Activated naive CD4-positive, alpha-beta T cell (primary cell): Measurements from ENCODE around the gene PIGX.
"Not testable (repeated sequence)": the region's sequence is repeated elsewhere in the genome, so short reads cannot be mapped to it uniquely, and the experiment has no call there.

ENCODE experiments used
- DNase-seq, 4 experiments: peaks; one replicate each; lab custom pipeline; 2025; lab: John Stamatoyannopoulos, UW

The PIGX gene

DNA sequence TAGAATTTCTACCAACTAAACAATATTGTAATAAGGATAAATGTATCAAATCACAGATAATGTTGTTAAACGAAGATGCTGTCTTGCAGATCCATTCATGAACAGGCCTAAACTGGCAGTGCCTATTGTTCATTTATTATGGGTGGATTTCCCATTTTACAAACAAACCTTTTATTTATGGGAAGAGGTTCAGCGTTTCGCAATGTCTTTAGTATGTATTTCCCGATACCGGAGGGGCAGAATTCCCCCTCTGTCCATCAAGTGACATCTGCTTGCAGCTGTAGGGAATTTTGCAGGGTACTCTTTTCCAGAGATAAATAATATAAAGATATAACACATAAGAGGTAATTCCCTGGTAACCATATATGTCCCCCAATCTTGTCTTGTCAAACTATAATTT lies 5.8 kb upstream of the PIGX start:
- DNase-seq, result no peak

DNA sequence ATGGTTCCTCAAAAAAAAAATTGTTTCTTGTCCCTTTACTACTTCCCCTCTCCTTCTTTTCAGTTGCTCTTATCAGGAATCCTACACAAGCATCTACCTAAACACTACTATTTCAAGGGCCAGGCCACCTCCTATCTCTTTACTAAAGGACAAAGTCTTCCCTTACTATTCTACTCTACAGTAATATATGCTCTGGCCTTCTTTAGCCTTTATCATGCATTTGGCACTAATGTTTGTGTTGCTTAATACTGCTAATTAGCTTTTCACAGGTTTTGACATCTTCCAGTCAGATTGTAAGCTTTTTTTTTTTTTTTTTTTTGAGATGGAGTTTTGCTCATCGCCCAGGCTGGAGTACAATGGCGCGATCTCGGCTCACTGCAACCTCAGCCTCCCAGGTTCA lies 5.4 kb upstream of the PIGX start:
- no peak for DNase-seq

DNA sequence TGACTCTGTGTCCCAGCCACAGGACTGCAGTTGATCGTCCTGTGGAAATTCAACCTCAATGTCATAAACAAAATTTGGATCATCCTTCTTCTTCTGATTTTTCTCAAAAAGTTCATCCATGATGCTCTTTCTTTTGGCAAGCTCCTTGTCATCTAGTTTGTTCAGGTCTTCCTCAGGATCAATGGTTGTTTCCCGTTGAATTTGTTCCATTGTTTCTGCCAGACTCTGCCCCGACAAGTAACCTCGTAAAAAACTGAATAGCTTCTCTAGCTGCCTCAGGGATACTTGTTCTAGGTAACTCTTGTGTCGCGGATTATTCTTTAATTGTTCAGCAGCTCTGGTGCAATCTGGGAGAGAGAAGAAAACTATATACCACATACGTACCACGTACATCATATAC lies 4.6 kb upstream of the PIGX start:
- no peak for DNase-seq

DNA sequence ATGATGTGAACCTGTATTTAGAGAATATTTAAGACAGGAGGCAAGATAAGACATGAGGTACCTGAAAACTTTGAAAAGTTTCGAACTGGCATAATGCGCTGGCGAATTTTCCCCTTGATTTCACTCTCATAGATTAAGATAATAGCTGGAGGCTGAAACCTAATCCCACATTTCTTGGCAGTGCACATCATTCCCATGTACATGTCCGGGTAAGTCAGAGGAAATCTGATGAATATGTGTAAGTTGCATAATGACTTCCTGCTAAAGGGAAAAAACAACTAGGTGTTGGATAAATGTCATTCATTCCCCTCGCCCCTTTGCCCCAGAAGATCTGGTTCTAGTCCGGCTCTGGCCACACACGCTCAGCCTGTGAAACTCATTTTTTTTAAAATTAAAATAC lies 3.7 kb upstream of the PIGX start:
- no peak for DNase-seq

DNA sequence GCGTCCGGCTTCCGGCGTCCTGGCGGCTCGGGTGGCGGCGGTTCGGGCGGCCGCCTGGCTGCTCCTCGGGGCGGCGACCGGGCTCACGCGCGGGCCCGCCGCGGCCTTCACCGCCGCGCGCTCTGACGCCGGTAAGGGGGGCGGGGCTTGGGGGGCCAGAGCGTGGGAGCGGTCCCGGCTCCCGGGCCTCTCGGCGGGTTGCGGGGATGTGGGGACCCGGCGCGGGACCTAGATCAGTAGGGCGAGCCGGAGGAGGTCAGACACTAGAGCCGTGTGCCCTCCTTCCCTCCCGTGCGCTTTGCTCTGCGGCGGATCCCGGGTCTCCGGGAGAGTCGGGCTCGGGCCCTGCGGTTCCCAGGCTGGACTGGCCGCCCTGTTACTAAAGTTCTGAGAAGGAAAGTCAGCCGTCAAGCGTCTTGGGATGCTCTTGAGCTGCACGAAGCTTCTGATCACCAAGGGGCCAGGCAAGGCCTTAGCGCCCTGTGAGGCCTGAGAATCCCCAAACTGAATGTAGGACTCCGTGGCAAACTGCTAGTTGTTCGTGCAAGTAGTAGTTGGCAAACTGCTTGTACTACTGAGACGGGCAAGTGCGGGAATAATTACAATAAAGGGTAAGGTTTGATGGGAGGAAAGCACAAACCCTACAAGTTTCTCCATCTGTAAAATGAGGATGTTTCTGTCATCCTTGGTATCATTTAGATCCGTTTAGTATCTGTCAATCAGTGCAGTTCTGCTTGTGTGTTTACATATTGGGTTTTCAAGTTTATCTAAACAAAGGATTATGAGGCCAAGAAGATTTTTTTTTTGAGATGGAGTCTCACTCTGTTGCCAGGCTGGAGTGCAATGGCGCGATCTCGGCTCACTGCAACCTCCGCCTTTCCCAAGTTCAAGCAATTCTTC lies 587 bp downstream of the PIGX start:
- DNase-seq, result peak in 3 of 4 experiments; percentile 47 to 70 (median 47)

DNA sequence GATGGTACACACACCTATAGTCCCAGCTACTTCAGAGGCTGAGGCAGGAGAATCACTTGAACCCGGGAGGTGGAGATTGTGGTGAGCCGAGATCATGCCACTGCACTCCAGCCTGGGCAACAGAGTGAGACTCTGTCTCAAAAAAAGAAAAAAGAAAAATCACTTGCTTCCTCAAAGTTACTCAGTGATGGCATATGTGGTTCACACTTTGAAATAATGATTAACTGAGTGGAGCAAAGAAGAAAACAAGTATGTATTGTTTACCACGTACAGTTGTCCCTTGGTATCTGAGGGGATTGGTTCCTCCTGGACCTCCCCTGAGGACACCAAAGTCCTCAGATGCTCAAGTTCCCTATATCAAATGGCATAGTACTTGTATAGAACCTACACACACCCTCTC lies 5.0 kb downstream of the PIGX start:
- not testable (repeated sequence) for DNase-seq

DNA sequence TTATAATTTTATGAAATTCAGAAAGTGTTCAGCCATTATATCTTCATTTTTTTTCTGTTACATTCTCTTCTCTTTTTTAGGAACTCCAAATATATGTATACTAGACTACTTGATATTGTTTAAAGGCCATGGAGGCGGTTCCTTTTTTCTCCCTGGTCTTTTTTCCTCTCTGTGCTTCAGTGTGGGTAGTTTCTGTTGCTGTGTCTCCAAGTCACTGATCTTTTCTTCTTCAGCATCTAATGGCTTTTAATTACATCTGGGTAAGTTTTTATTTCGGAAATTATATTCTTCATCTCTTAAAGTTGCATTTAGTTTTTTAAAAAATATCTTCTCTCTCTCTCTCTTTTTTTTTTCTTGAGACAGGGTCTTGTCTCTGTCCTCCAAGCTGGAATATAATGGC lies 8.9 kb downstream of the PIGX start:
- DNase-seq, result no peak

DNA sequence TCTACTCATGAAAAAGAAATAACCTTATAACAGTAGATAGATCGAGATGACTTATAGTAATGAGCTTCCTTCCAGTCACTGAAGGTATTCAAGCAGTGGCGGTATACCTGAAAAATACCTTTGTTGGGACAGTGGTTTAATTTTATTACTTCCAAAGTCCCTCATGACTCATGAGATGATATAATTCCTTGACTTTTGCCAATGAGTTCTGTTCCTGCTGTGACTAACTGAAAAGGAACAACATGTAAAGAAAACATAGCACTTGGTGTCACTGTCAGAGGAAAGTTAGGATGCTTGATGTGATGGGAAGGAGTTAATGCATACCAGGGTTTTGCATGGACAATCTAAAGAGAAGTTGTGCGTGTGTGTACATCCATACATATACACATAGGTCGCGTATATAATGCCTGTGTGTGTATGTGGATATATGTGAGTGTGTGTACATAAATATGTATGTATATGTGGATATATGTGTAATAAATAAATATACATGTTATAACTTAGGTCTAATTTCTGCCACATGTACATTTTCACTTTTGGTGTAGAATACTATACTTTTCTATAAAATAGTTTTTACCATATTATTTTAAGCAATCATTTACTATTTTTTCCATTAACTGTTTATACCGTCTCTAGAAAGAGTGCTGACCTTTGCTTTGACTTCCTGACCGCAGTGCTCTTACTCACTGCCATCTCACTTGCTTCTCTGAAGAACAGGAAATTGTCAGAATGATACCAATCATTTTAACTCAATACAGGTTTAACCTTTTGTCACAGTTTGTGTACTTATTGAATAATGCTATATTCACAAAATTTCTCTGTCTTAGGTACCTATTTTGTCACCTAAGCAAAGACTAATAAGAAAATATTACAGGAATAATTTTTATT lies 14.9 kb downstream of the PIGX start:
- no peak for DNase-seq

DNA sequence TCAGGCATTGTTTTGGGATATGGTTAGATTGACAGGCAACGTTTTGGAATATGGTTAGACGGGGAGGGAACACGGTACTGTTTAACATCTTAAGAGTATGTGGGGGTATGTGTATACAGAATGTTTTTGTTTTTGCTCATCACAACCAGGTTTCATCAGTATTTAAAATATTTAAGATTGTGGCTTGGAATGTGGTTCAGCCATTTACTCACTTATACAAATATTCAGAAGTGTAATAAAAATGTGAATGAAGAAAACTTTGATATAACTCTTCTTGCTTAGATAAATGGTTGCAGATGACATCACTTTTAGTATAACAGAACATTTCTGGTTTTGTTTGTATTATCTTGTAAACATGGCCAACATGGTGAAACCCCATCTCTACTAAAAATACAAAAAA lies 23.6 kb downstream of the PIGX start:
- no peak for DNase-seq

DNA sequence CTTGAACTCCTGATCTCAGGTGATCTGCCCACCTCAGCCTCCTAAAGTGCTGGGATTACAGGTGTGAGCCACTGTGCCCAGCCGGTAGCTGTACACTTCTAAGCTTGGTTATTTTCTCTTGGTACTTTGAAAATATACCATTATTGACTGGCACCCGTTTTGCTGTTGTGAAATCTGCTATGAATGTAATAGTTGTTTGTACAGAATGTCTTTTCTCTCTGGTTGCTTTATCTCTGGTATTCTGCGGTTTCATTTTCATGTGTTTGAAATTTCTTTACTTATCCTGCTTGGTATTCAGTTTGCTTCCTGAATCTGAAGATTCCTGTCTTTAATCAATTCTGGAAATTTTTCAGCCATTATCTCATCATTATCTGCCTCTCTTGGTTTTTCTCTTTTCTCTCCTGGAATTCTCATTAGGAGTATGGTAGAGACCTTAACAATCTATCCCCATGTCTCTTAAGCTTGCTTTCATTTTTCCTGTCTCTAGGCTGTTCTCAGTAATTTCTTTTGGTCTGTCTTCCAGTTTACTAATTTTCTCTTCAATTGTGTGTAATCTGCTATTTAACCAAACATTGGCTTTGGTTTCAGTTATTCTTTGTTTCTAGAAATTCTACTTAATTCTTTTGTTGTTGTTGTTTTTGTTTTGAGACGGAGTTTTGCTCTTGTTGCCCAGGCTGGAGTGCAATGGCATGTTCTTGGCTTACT lies 24.6 kb downstream of the PIGX start:
- DNase-seq, result no peak

DNA sequence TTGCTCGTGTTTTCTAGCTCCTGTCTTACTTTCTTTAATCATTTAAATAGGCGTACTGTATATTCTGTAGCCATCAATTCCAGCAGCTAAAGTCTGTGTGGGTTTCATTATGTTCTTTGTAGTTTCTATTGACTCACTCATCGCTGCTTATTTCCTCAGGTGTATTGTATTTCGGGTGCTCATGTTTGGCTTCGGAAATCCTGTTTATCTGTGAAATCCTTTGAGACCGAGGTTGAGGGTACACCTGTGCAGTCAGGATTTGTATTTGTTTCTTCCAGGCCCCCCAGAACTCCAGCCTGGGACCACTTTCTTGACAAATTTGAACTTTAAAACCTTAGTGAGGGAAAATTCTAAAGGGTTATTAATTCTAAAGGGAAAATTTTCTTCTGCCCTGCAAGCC lies 25.5 kb downstream of the PIGX start:
- no peak for DNase-seq

DNA sequence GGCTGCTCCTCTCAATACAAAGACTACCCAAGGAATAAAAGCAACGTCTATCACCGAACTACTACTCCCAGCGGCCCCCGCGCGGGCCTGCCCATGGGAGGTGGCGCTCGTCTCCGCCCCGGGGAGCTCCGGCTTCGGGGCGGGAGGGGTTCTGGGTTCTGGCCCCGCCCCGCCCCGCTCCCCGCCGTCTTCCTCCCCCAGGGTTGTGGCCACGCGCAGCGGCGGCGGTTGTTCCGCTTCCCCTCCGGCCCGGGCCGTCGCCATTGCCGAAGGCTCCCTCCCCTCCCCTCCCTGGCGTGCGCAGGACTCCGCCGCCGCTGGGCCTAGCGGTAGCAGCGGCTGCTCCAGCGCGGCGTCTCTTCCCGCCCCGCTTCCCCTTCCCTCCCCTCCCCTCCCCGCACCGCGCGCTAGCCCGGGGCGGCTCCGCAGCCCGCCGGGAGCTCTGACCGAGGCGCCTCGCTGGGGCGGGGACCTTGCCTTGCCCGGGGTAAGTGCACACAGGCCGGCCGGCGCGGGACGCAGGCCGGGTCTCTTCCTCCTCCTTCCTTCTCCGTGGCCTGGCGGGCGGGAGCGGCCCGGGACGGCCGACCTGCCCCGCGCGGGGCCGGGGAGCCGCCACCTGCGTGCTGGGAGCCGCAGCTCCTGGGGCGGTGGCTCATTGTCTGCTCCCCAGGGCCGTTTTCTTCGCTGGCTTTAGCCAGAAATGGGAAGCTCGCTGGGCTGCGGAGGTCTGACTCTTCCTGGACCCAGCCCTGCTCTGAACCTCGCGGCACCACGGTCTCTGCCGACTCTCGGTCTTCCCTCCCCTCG lies 27.7 kb downstream of the PIGX start, which contains the start of gene PAK2:
PAK2 (plus strand) TSS at position 187 of the 810 bp plus-strand sequence. CDS start 42,790 bp downstream, outside the sequence.
- DNase-seq, result peak; percentile 64 to 88 (median 70)

DNA sequence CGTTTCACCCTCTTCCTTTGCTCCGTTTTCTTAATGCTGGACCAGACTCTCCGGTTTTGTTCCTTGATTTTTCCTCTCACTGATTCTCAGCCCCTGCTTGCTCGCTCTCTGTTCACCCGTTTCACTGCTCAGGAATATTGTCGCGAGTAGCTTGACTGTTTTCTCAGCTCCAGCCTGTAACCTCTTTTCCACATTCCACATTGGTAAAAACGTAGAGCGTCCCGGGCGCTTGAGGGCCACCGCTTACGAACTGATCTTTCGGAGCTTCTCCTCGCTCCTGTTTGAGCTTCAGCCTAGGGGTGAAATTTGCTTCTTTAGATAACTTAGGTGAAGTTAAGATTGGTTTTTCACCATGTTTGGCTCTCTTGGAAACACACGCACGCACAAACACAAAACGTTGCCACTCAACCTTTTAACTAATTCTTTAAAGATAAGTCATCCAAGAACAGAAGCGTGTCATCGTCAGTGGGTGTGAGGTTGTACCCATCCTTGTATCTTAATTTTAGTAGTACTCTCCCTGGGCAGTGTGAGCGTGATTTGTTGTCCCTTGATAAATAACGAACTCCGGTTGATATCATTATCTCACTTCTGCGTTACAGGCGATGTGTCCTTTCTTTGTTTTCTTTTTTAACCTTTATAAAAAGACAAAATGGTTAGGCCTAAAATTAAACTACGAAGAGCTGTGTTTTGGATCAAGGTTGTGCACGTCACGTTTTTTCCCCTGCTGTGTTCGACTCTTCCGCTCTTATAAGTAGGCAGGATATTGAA lies 28.5 kb downstream of the PIGX start:
- DNase-seq, result no peak

DNA sequence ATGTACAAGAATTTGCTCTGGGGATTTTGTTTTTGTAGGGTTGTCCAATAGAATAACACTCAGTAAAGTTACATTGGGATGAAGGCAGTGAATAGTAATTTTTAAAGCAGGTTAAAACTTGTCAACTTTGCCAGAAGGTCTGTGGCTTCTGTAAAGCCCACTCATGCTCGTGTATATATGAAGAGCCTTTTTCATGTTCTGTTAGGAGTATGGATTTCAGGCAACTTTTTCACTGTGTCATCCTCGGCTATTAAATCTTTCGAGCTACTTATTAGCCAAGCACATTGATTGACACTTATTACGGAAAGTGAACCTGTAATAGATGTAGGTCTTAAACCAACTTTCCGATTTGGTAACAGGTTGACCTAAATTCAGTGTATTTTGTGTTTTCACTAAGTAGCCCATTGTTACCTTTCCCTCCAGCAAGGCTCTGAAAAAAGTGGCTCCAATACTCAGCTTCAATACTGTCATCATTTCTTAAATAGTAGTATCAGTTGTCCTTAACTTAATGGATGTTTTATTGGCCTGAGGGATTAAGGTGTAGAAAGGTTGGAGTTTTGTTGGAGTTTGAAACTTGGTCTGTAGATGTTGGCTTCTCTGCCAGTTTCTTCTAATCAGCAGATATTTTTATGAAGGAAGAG lies 29.2 kb downstream of the PIGX start:
- DNase-seq, result no peak

DNA sequence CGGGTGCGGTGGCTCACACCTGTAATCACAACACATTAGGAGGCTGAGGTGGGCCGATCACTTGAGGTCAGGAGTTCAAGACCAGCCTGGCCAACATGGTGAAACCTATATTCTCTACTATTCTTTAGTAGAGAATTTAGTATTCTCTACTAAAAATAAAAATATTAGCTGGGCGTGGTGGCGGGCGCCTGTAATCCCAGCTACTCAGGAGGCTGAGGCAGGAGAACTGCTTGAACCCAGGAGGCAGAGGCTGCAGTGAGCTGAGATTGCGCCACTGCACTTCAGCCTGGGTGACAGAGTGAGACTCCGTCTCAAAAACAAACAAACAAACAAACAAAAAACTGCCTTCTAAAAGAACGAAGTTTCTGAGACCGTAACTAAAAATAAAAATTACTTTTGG lies 31.4 kb downstream of the PIGX start:
- not testable (repeated sequence) for DNase-seq

DNA sequence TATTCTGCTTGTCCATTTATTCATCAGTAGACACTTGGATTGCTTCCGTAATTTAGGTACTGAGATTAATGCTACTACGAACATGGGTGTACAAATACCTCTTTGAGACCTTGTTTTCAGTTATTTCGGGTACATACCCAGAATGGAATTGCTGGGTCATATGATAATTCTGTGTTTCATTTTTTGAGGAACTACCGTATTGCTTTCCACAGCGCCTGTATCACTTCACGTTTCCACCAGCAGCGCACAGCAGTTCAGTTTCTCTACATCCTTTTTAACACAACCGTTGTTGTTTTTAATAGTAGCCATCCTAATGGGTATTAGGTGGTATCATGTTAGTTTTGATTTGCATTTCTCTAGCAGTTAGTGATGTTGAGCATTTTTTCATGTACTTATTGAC lies 36.9 kb downstream of the PIGX start:
- DNase-seq, result no peak

DNA sequence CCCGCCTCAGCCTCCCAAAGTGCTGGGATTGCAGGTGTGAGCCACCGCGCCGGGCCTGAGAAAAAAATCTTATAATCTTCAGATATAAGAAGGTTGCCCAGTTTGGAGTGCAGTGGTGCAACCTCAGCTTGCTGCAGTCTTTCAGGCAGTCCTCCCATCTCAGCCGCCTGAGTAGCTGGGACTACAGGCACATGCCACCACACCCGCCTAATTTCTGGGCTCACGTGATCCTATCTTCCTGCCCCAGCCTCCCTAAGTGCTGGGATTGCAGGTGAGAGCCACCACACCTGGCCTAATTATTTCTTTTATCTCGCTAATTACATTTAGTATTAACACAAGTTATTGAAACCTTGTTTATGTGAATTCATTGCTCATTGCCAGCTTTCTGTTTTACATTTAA lies 41.0 kb downstream of the PIGX start:
- DNase-seq, result no peak

DNA sequence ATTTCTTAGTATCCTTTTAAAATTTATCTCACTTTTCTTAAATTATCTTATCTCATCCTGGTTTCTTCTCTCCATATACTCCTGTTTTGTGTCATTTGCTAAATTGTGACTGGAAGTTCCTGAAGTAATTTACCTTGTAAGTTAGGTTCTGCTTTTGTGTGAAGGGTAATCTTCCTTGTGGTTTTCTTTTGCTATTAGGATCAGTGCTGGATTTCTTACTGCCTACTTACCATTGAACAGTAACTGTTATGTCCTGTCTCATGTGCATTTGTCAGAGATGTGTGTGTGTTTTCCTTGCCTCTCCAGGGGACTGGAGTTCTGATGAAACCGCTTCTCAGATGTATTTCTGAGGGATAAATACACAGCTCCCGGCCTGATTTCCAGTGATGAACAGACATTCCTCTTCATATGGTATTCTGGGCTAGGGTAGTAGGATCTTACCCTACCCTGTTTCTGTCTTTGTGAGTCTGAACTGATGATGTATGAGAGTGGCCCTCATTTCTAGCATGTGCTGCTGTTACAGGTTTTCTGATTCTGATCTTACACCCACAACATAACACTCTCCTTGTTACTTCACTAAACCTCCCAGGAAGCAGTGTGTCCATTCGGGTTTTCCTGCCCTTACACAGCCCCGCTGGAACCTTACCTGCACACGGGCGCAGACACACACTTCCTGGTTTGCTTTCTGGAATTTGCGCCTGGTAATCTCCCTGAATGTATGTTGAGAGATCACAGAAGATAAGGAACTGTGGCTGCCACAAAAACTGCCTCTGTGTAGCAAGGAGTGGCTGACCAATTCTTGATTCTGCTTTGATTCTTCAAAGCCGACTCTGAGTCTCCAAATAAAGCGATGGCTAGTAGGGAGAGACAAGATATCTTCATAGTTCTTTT lies 42.2 kb downstream of the PIGX start:
- DNase-seq, result no peak

DNA sequence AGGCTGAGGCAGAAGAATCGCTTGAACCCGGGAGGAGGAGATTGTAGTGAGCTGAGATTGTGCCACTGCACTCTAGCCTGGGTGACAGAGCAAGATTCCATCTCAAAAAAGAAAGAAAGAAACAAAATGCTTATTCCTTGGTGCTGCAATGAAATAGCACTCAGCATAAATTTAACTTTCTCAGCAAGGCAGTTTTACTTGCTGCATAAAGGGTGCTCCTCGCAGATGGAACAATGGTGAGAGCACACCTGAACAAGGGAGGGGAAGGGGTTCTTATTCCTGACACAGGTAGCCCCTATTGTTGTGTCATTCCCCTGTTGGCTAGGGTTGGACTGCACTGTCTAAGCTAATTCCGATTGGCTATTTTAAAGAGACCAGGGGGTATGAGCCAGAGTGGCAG lies 44.6 kb downstream of the PIGX start:
- no peak for DNase-seq
